CD4-positive, CD25-positive, alpha-beta regulatory T cell (primary cell): ENCODE measurements around the gene MSRB3. TPM values are rescaled to one million over a fixed set of nuclear protein-coding genes. Genes with fewer than 3 reads are reported as not detected.

Experiments
- ATAC-seq, 2 donors: fragments of 150-1000 bp; cut with Tn5 transposase; one replicate each; pipeline ENCODE4 v1.10.0; 2021; ENCODE audit warnings: low read depth in 2 of 2, moderate number of reproducible peaks in 2 of 2, moderate library complexity in 1 of 2
- DNase-seq, 3 donors: peaks; one replicate each; pipeline versions ENCODE4 v3.0.0 to v3.0.0-alpha.2; 2012 to 2022; ENCODE audit warnings: mixed read lengths in 1 of 3
- H3K27ac ChIP-seq: one replicate; pipeline ENCODE4 v1.7.0; 2013; ENCODE audit warnings: mild to moderate bottlenecking, low read length; ENCODE audit not compliant: insufficient read depth, poor library complexity, severe bottlenecking
- H3K27me3 ChIP-seq: one replicate; pipeline ENCODE4 v1.7.0; 2013; ENCODE audit warnings: low read length; ENCODE audit not compliant: control insufficient read depth, insufficient read depth
- H3K36me3 ChIP-seq: one replicate; pipeline ENCODE4 v1.7.0; 2013; ENCODE audit warnings: mild to moderate bottlenecking, low read length, moderate library complexity; ENCODE audit not compliant: control insufficient read depth, insufficient read depth
- H3K4me1 ChIP-seq: 2 replicates; pipeline ENCODE4 v1.7.0; 2013; ENCODE audit warnings: mild to moderate bottlenecking, low read length; ENCODE audit not compliant: insufficient read depth, control insufficient read depth, poor library complexity, severe bottlenecking
- H3K4me3 ChIP-seq: one replicate; pipeline ENCODE4 v1.7.0; 2013; ENCODE audit warnings: low read depth, mild to moderate bottlenecking, low read length, moderate library complexity
- H3K9me3 ChIP-seq, 2 experiments: 1 replicate in 1 of 2; 2 replicates in 1 of 2; pipeline ENCODE4 v1.7.0; 2013; ENCODE audit warnings: low read length in 2 of 2, mild to moderate bottlenecking in 1 of 2, moderate library complexity in 1 of 2; ENCODE audit not compliant: control insufficient read depth in 2 of 2
- H3K27ac Mint-ChIP-seq, 3 donors: one replicate each; pipeline ENCODE4 v1.8.0; 2020 to 2022; ENCODE audit warnings: mild to moderate bottlenecking in 3 of 3, mixed read lengths in 3 of 3, moderate library complexity in 2 of 3
- H3K27me3 Mint-ChIP-seq: one replicate; pipeline ENCODE4 v1.8.0; 2022; ENCODE audit warnings: mild to moderate bottlenecking, mixed read lengths
- H3K36me3 Mint-ChIP-seq: one replicate; pipeline ENCODE4 v1.8.0; 2020; ENCODE audit warnings: mixed read lengths
- H3K4me1 Mint-ChIP-seq, 4 donors: one replicate each; pipeline ENCODE4 v1.8.0; 2020 to 2022; ENCODE audit warnings: mixed read lengths in 4 of 4, mild to moderate bottlenecking in 1 of 4
- H3K4me3 Mint-ChIP-seq, 4 donors: one replicate each; pipeline ENCODE4 v1.8.0; 2020 to 2022; ENCODE audit warnings: mild to moderate bottlenecking in 4 of 4, mixed read lengths in 4 of 4, moderate library complexity in 3 of 4
- H3K9me3 Mint-ChIP-seq, 7 donors: one replicate each; pipeline ENCODE4 v1.8.0; 2020 to 2022; ENCODE audit warnings: mixed read lengths in 7 of 7, mild to moderate bottlenecking in 3 of 7, moderate library complexity in 2 of 7
- polyA plus RNA-seq, 4 donors: library from polyadenylated mRNA; unstranded; fragments of 300-500 nt; fragmentation: Illumina TruSeq; gene quantifications; one replicate each; pipeline ENCODE4 v1.2.3, GENCODE V29; 2021
- total RNA-seq: library from RNA; stranded (reverse); gene quantifications from one replicate; pipeline ENCODE4 v1.2.3, GENCODE V29; 2022

Gene MSRB3
- total and polyA plus RNA-seq, 5 donors from 2014 or later = 1.8 TPM; not detected in 4

DNA sequence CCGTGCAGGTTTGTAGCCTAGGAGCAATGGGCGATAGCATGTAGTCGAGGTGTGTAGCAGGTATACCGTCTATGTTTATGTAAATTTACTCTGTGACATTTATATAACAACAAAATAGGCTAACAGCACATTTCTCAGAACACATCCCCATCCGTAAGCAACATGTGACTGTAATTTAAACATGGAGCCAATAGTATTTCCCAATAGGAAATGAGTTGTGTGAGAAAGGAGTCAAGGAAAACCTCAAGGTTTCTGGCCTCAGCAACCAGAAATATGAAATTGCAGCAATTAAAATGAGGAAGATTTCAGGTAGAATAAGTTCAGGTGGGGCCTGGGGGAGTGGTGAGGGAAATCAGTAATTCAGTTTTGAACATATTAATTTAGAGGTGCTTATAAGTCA is 136.0 kb downstream of the MSRB3 start:
- H3K27ac ChIP-seq = no peak overlapping the region

DNA sequence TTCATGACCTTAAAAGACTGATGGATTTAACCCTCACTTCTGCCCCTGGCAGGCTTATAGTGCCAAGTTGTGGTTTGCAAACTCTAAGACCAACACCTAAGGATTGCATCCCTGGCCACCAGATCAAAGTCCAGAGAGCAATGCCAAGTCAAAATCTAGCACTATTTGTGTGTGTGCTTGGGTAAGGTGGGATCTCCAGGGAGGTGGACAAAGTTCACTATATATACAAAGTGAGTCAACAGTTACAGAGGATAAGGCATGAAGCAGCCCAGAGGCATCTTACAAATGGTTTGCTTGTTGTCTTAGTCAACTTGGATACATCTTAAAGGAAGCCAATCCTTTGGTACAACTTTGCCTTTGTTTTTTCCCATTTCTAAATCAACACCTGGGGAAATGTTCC is 137.3 kb downstream of the MSRB3 start:
- no peaks in the 10 kb centered on the region for H3K27me3 ChIP-seq
- Mint-ChIP-seq H3K9me3 (peaks cover 0 to 7% (median 4%) of the 10 kb centered on the region in 7 donors), H3K4me3 (no peak overlapping the region), H3K27me3 (no peaks in the 10 kb centered on the region), H3K36me3 (no peaks in the 10 kb centered on the region), H3K27ac (no peak overlapping the region), H3K4me1 (no peaks in the 10 kb centered on the region)
- no peaks in the 10 kb centered on the region for H3K4me1 ChIP-seq
- no peaks in the 10 kb centered on the region for H3K36me3 ChIP-seq
- no peaks in the 10 kb centered on the region for H3K9me3 ChIP-seq
- ATAC-seq = no peak
- H3K27ac ChIP-seq = no peak overlapping the region
- DNase-seq = no peak
- no peak overlapping the region for H3K4me3 ChIP-seq

More for the DNA sequence above, 136.0 kb downstream of the MSRB3 start:
- no peaks in the 10 kb centered on the region for H3K4me1 ChIP-seq
- H3K9me3 ChIP-seq = no peaks in the 10 kb centered on the region
- H3K4me3 ChIP-seq = no peak overlapping the region
- Mint-ChIP-seq H3K36me3 (no peaks in the 10 kb centered on the region), H3K4me1 (no peaks in the 10 kb centered on the region), H3K27ac (no peak overlapping the region), H3K4me3 (no peak overlapping the region), H3K9me3 (peaks cover 0 to 5% (median 0%) of the 10 kb centered on the region in 7 donors), H3K27me3 (no peaks in the 10 kb centered on the region)
- ATAC-seq = no peak
- DNase-seq = no peak
- H3K27me3 ChIP-seq = no peaks in the 10 kb centered on the region
- H3K36me3 ChIP-seq = no peaks in the 10 kb centered on the region

DNA sequence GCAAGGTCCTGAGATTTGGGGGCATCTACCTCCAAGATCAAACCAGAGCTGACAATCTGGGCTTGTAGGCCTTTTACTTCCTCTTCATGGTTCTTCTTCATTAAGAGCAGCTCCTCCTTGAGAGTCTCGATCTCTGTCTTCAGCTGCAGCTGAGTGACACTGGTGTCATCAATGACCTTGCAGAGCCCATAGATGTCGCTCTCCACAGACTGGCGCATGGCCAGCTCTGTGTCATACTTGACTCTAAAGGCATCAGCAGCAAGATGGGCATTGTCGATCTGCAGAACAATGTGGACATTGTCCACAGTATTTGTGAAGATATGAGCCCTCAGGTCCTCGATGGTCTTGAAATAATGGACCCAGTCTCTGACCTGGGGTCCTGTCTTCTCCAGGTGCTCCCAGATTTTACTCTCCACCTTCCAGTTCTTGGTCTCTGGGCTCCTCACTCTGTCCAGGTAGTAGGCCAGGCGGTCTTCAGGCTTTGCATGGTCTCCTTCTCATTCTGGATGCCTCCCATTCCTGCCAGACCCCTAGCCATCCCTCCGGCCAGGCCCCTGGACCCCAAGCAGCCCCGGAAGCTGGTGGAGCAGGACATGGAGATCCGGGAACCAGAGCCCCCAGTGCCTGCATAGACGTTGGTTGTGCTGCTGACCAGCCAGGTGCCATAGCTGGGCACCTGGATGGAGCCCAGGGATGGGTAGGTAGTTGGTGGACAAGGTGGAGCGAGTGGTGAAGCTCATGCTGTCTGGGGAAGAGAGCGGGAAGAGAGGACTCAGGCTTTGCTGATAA is 141.0 kb downstream of the MSRB3 start:
- H3K9me3 Mint-ChIP-seq = peaks cover 0 to 14% (median 7%) of the 10 kb centered on the region in 7 donors
- H3K4me1 Mint-ChIP-seq = no peaks in the 10 kb centered on the region

GRCh38 chr12:65420941-65421340 is 142.5 kb downstream of the MSRB3 start:
- Histone ChIP-seq H3K27me3 (no peaks in the 10 kb centered on the region), H3K27ac (no peak overlapping the region), H3K36me3 (no peaks in the 10 kb centered on the region), H3K4me3 (no peak overlapping the region), H3K9me3 (peaks cover 0 to 6% of the 10 kb centered on the region in 2 experiments), H3K4me1 (no peaks in the 10 kb centered on the region)
- DNase-seq (no peak), ATAC-seq (no peak)
- H3K4me1 Mint-ChIP-seq = no peaks in the 10 kb centered on the region
- H3K36me3 Mint-ChIP-seq = no peaks in the 10 kb centered on the region
- H3K9me3 Mint-ChIP-seq = peaks cover 0 to 14% (median 7%) of the 10 kb centered on the region in 7 donors
- no peaks in the 10 kb centered on the region for H3K27me3 Mint-ChIP-seq
- H3K4me3 Mint-ChIP-seq = no peak overlapping the region
- H3K27ac Mint-ChIP-seq = no peak overlapping the region

More for the DNA sequence above, 141.0 kb downstream of the MSRB3 start:
- DNase-seq (no peak), ATAC-seq (no peak)
- Mint-ChIP-seq H3K27me3 (no peaks in the 10 kb centered on the region), H3K36me3 (no peaks in the 10 kb centered on the region), H3K27ac (no peak overlapping the region), H3K4me3 (no peak overlapping the region)
- no peaks in the 10 kb centered on the region for H3K4me1 ChIP-seq
- H3K27ac ChIP-seq = no peak overlapping the region
- H3K9me3 ChIP-seq = peaks cover 0 to 6% of the 10 kb centered on the region in 2 experiments
- no peak overlapping the region for H3K4me3 ChIP-seq
- no peaks in the 10 kb centered on the region for H3K27me3 ChIP-seq
- no peaks in the 10 kb centered on the region for H3K36me3 ChIP-seq

GRCh38 chr12:65427646-65428045 is 149.2 kb downstream of the MSRB3 start:
- Mint-ChIP-seq H3K4me3 (no peak overlapping the region), H3K27me3 (no peaks in the 10 kb centered on the region), H3K36me3 (no peaks in the 10 kb centered on the region), H3K4me1 (no peaks in the 10 kb centered on the region), H3K9me3 (peaks cover 0 to 9% (median 3%) of the 10 kb centered on the region in 7 donors), H3K27ac (no peak overlapping the region)
- DNase-seq (no peak), ATAC-seq (no peak)
- Histone ChIP-seq H3K4me3 (no peak overlapping the region), H3K27me3 (no peaks in the 10 kb centered on the region), H3K9me3 (no peaks in the 10 kb centered on the region), H3K36me3 (no peaks in the 10 kb centered on the region), H3K4me1 (no peaks in the 10 kb centered on the region), H3K27ac (no peak overlapping the region)

GRCh38 chr12:65430006-65430405 is 151.5 kb downstream of the MSRB3 start:
- H3K4me3 ChIP-seq = no peak overlapping the region
- ATAC-seq = no peak

GRCh38 chr12:65430571-65431306 is 152.3 kb downstream of the MSRB3 start:
- H3K4me3 ChIP-seq = no peak overlapping the region
- Mint-ChIP-seq H3K4me1 (no peaks in the 10 kb centered on the region), H3K4me3 (no peak overlapping the region), H3K27ac (no peak overlapping the region), H3K27me3 (no peaks in the 10 kb centered on the region), H3K36me3 (no peaks in the 10 kb centered on the region), H3K9me3 (peaks cover 0 to 7% (median 3%) of the 10 kb centered on the region in 7 donors)
- H3K9me3 ChIP-seq = no peaks in the 10 kb centered on the region
- no peaks in the 10 kb centered on the region for H3K4me1 ChIP-seq
- no peak overlapping the region for H3K27ac ChIP-seq
- ATAC-seq (no peak), DNase-seq (no peak)
- H3K27me3 ChIP-seq = no peaks in the 10 kb centered on the region
- H3K36me3 ChIP-seq = no peaks in the 10 kb centered on the region

More at GRCh38 chr12:65430006-65430405, 151.5 kb downstream of the MSRB3 start:
- Mint-ChIP-seq H3K27me3 (no peaks in the 10 kb centered on the region), H3K4me1 (no peaks in the 10 kb centered on the region), H3K36me3 (no peaks in the 10 kb centered on the region), H3K27ac (no peak overlapping the region), H3K4me3 (no peak overlapping the region), H3K9me3 (peaks cover 0 to 7% (median 3%) of the 10 kb centered on the region in 7 donors)
- Histone ChIP-seq H3K36me3 (no peaks in the 10 kb centered on the region), H3K4me1 (no peaks in the 10 kb centered on the region), H3K27me3 (no peaks in the 10 kb centered on the region), H3K27ac (no peak overlapping the region), H3K9me3 (no peaks in the 10 kb centered on the region)
- no peak for DNase-seq
